Nephron (organoid): Measurements from ENCODE around the gene ALPK3.
"Not testable (repeated sequence)": the region's sequence is repeated elsewhere in the genome, so short reads cannot be mapped to it uniquely, and the experiment has no call there.

ENCODE experiments used
- H3K27ac Mint-ChIP-seq, 3 experiments: 2 replicates each; pipeline ENCODE4 v1.8.0; 2020; ENCODE audit warnings: mixed read lengths in 3 of 3, mild to moderate bottlenecking in 2 of 3, moderate library complexity in 1 of 3
- H3K27me3 Mint-ChIP-seq: 2 replicates; pipeline ENCODE4 v1.8.0; 2021; ENCODE audit warnings: low read depth, mild to moderate bottlenecking, moderate library complexity, mixed read lengths
- H3K36me3 Mint-ChIP-seq: 2 replicates; pipeline ENCODE4 v1.8.0; 2020; ENCODE audit warnings: low read depth, mixed read lengths
- H3K4me1 Mint-ChIP-seq: 2 replicates; pipeline ENCODE4 v1.8.0; 2020; ENCODE audit warnings: mixed read lengths
- H3K4me3 Mint-ChIP-seq, 3 experiments: 2 replicates each; pipeline ENCODE4 v1.8.0; 2020; ENCODE audit warnings: mild to moderate bottlenecking in 3 of 3, mixed read lengths in 3 of 3, moderate library complexity in 2 of 3
- H3K9me3 Mint-ChIP-seq: 2 replicates; pipeline ENCODE4 v1.8.0; 2020; ENCODE audit warnings: mixed read lengths
- TF ChIP-seq, protein P1 (sequence below), 3 experiments: fragments of 200-600 bp; sonication (generic); IDR thresholded peaks; one replicate each; pipeline ENCODE4 v1.5.0; 2021; ENCODE audit warnings: antibody characterized with exemption in 3 of 3; ENCODE audit not compliant: unreplicated experiment in 3 of 3

Gene ALPK3

GRCh38 chr15:84871428-84871985 lies 54.4 kb downstream of the ALPK3 start:
- no peaks in the 10 kb centered on the region for H3K9me3 Mint-ChIP-seq
- H3K27me3 Mint-ChIP-seq, result no peaks in the 10 kb centered on the region
- peaks cover 4% of the 10 kb centered on the region for H3K36me3 Mint-ChIP-seq
- H3K4me1 Mint-ChIP-seq, result peaks cover 10% of the 10 kb centered on the region
- no peak overlapping the region for H3K4me3 Mint-ChIP-seq
- H3K27ac Mint-ChIP-seq, result no peak overlapping the region
- TF ChIP-seq, protein P1, sequence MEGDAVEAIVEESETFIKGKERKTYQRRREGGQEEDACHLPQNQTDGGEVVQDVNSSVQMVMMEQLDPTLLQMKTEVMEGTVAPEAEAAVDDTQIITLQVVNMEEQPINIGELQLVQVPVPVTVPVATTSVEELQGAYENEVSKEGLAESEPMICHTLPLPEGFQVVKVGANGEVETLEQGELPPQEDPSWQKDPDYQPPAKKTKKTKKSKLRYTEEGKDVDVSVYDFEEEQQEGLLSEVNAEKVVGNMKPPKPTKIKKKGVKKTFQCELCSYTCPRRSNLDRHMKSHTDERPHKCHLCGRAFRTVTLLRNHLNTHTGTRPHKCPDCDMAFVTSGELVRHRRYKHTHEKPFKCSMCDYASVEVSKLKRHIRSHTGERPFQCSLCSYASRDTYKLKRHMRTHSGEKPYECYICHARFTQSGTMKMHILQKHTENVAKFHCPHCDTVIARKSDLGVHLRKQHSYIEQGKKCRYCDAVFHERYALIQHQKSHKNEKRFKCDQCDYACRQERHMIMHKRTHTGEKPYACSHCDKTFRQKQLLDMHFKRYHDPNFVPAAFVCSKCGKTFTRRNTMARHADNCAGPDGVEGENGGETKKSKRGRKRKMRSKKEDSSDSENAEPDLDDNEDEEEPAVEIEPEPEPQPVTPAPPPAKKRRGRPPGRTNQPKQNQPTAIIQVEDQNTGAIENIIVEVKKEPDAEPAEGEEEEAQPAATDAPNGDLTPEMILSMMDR (IDR thresholded peaks at IDR 0.05; ENCODE audit: unreplicated experiment in 3 of 3), result no peak

DNA sequence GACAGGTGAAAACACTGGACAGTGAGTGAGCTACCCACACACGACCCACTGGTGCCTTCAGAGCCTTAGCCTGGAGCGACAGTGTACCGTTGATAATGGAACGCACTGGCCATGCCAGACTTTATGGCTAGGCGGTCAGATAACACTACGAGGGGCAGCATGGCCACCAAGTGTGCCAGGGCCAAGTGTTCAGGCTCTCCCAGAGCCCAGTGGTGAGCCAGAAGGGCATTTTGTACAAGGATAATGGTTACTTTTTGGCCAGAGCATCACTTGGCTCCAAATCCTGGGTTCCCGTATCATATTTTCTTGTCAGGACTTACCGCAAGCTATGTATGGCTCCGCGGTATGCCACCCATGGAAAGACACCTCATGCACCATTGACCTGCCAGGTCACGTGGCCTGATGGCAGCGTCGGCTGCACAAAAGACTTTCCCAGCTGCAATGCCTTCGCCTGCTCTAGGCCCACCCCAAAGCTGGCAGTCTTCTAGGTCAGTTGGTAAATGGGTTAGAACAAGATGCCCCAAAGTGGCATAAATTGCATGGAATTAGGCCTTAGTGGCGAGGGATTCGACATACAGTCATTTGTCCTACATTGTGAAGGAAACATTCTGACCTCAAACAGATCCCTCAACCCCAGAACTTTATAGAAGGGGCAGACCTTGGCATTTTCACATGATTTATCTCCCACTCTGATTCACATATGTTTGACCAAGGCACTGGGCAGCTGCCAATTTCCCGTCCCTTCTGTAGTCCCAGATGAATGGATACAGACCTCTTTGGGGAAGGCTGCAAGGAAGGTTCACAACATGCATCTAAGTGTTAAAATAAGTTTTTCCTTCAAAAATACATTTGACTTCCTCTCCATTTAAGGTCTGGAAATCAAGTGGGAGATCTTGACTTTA lies 55.1 kb downstream of the ALPK3 start:
- peak overlapping the region in 1 of 3 experiments; percentile 42 for H3K27ac Mint-ChIP-seq
- TF ChIP-seq, protein P1 (IDR thresholded peaks at IDR 0.05; ENCODE audit: unreplicated experiment in 3 of 3), result no peak
- H3K4me3 Mint-ChIP-seq, result no peak overlapping the region
- H3K27me3 Mint-ChIP-seq, result no peaks in the 10 kb centered on the region
- peaks cover 10% of the 10 kb centered on the region for H3K4me1 Mint-ChIP-seq
- H3K9me3 Mint-ChIP-seq, result no peaks in the 10 kb centered on the region
- peaks cover 4% of the 10 kb centered on the region for H3K36me3 Mint-ChIP-seq

GRCh38 chr15:84873997-84874396 lies 56.8 kb downstream of the ALPK3 start:
- Mint-ChIP-seq H3K36me3 (peaks cover 2% of the 10 kb centered on the region), H3K4me3 (no peak overlapping the region), H3K9me3 (no peaks in the 10 kb centered on the region), H3K4me1 (peaks cover 10% of the 10 kb centered on the region), H3K27me3 (no peaks in the 10 kb centered on the region), H3K27ac (peak overlapping the region in 1 of 3 experiments; percentile 42)
- TF ChIP-seq, protein P1 (IDR thresholded peaks at IDR 0.05; ENCODE audit: unreplicated experiment in 3 of 3), result no peak

DNA sequence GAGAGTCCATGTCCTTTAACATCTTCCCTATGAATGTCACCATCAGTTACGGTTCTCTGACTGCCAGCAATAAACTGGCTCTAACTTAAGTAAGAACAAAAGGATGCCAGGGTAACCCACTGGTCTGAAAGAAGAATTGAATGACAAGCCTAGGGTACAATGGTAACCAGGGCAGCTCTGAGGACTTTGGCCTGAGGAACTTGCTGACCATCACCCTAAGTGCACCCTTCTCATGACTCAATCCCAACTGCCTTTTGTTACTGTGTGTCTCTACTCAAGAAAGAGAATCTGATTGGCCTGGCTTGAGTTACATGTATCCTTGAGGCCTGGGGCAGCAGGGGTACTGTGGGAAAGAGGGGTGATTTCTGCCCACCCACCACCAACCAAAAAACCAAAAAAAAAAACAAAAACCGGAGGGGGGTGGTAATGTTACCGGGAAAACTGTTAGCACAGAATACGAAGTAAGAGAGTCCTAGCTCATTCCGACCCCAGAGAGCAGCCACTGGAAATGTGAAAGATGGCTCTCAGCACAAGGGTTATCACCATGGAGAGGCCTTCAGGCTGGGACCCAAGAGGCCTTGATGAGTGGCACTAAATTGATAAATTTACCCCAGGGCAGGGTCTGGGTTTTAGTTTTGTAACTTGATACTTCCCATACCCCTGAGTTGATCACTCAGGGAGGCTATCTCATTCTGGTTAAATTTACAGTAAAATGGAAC lies 58.0 kb downstream of the ALPK3 start:
- Mint-ChIP-seq H3K27me3 (no peaks in the 10 kb centered on the region), H3K27ac (peak overlapping the region in 2 of 3 experiments; percentile 2 to 4), H3K4me3 (no peak overlapping the region), H3K4me1 (peaks cover 17% of the 10 kb centered on the region), H3K36me3 (no peaks in the 10 kb centered on the region), H3K9me3 (no peaks in the 10 kb centered on the region)
- TF ChIP-seq, protein P1 (IDR thresholded peaks at IDR 0.05; ENCODE audit: unreplicated experiment in 3 of 3), result no peak

- peaks cover 17% of the 10 kb centered on the region for H3K4me1 Mint-ChIP-seq
- TF ChIP-seq, protein P1 (IDR thresholded peaks at IDR 0.05; ENCODE audit: unreplicated experiment in 3 of 3), result no peak
Measured at GRCh38 chr15:84876269-84876668, 59.1 kb downstream of the ALPK3 start.

GRCh38 chr15:84877701-84878100 lies 60.5 kb downstream of the ALPK3 start:
- not testable (repeated sequence) for H3K27ac Mint-ChIP-seq, H3K36me3 Mint-ChIP-seq, H3K27me3 Mint-ChIP-seq, H3K9me3 Mint-ChIP-seq, H3K4me3 Mint-ChIP-seq
- peaks cover 15% of the 10 kb centered on the region for H3K4me1 Mint-ChIP-seq

More at GRCh38 chr15:84876269-84876668, 59.1 kb downstream of the ALPK3 start:
- Mint-ChIP-seq H3K4me3 (no peak overlapping the region), H3K9me3 (no peaks in the 10 kb centered on the region), H3K27me3 (peaks cover under 1% of the 10 kb centered on the region), H3K27ac (no peak overlapping the region), H3K36me3 (no peaks in the 10 kb centered on the region)
